ENCODE measurements around the gene FCRL4. TPM values are rescaled to one million over a fixed set of nuclear protein-coding genes. Genes with fewer than 3 reads are reported as not detected.

Gene FCRL4
- total and polyA plus RNA-seq, 3 donors from 2014 or later, result 0.08 to 0.12 TPM; not detected in 1

DNA sequence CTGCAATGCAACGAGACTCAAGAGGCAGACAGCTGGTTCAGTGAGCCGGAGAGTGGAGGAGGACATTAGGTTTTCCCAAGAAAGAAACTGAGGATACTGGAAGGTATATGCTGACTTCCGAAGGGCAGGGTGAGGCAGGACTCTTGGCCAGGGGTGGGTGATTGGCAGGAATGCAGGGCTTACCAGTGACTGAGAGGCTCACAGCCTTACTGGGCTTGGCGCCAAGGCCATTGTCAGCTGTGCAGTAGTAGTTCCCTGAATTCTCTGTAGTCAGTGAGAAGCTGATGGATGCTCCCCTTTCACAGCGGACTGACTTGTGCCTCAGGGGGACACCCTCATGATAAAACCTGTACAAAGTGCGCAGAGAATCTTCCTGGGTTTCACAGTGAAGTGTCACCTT lies 55.2 kb downstream of the FCRL4 start:
- TF ChIP-seq POLR2A (IDR thresholded peaks at IDR 0.05), result no peak
- TF ChIP-seq, protein P1, sequence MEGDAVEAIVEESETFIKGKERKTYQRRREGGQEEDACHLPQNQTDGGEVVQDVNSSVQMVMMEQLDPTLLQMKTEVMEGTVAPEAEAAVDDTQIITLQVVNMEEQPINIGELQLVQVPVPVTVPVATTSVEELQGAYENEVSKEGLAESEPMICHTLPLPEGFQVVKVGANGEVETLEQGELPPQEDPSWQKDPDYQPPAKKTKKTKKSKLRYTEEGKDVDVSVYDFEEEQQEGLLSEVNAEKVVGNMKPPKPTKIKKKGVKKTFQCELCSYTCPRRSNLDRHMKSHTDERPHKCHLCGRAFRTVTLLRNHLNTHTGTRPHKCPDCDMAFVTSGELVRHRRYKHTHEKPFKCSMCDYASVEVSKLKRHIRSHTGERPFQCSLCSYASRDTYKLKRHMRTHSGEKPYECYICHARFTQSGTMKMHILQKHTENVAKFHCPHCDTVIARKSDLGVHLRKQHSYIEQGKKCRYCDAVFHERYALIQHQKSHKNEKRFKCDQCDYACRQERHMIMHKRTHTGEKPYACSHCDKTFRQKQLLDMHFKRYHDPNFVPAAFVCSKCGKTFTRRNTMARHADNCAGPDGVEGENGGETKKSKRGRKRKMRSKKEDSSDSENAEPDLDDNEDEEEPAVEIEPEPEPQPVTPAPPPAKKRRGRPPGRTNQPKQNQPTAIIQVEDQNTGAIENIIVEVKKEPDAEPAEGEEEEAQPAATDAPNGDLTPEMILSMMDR (IDR thresholded peaks at IDR 0.05), result no peak
- Histone ChIP-seq H3K27ac (no peak overlapping the region), H3K4me3 (no peak overlapping the region), H3K9me3 (no peaks in the 10 kb centered on the region), H3K36me3 (ENCODE audit: low read depth, missing control alignments) (no peaks in the 10 kb centered on the region), H3K4me1 (no peaks in the 10 kb centered on the region), H3K27me3 (no peaks in the 10 kb centered on the region)
- DNase-seq, result peak; percentile 62
- 65 to 72% methylated on average over 6 of the region's 6 CpGs for WGBS, 2 donors
- intact Hi-C loops (cut with DNase I; ENCODE audit: low total_unique reads), result no loop called here

GRCh38 chr1:157540852-157541251 lies 57.0 kb downstream of the FCRL4 start:
- 83 to 85% methylated on average over 3 of the region's 3 CpGs for WGBS, 2 donors
- intact Hi-C loops (cut with DNase I; ENCODE audit: low total_unique reads), result no loop called here
- no peak for DNase-seq
- H3K4me1 ChIP-seq, result no peaks in the 10 kb centered on the region
- H3K27me3 ChIP-seq, result no peaks in the 10 kb centered on the region
- no peak overlapping the region for H3K4me3 ChIP-seq
- TF ChIP-seq, protein P1 (IDR thresholded peaks at IDR 0.05), result no peak
- no peak for TF ChIP-seq POLR2A (IDR thresholded peaks at IDR 0.05)
- no peak overlapping the region for H3K27ac ChIP-seq
- H3K36me3 ChIP-seq (ENCODE audit: low read depth, missing control alignments), result no peaks in the 10 kb centered on the region
- H3K9me3 ChIP-seq, result no peaks in the 10 kb centered on the region

DNA sequence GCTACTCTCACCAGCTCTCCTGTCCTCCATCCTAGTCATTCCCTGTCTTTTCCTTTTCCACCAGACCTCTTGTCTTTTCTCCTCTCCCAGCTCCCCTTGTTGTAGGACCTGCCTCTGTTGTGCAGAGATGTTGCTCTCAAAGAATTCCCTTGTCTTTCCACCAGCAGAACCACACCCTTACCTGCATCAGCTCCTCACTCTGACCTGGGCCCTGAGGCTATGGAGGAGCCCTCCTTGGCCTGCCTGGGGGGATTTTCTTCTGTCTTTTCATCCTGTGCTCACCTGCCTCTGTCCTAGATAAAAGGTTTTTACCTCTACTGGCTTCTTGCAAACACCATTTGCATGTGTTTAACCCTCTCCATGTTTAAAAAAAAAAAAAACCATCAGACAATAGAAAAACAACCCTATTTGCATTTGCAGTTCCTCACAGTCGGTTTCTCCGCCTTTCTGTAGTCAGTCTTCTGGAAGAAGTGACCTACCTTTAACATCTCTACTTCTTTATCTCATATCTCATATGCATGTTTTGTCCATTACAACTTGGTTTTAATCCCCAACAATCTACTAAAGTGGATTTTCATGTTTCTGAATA lies 57.6 kb downstream of the FCRL4 start:
- TF ChIP-seq POLR2A (IDR thresholded peaks at IDR 0.05), result no peak
- TF ChIP-seq, protein P1 (IDR thresholded peaks at IDR 0.05), result no peak

DNA sequence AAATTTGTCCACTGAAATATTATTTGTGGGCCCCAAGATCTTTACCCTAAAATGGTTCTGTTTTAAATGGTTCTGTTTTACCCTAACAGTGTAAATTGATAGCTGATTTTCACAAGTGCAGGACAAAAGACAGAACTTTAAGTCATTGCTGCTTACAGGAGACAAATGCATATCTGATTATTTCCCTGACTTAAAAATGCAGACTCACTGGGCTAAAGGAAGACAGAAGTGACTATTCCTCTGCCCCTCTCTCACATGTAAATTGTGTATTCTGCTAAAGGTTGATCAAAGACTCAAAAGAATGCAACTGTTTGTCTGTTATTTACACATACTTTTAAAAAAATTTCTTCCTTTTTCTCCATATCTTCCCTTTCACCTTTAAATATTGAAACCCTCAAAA lies 58.3 kb downstream of the FCRL4 start:
- Histone ChIP-seq H3K9me3 (no peaks in the 10 kb centered on the region), H3K27ac (no peak overlapping the region), H3K27me3 (no peaks in the 10 kb centered on the region), H3K36me3 (ENCODE audit: low read depth, missing control alignments) (no peaks in the 10 kb centered on the region), H3K4me3 (no peak overlapping the region), H3K4me1 (no peaks in the 10 kb centered on the region)
- no peak for DNase-seq
- intact Hi-C loops (cut with DNase I; ENCODE audit: low total_unique reads), result no loop called here
- TF ChIP-seq, protein P1 (IDR thresholded peaks at IDR 0.05), result no peak
- no peak for TF ChIP-seq POLR2A (IDR thresholded peaks at IDR 0.05)

More for the DNA sequence above, 57.6 kb downstream of the FCRL4 start:
- no peaks in the 10 kb centered on the region for H3K4me1 ChIP-seq
- H3K9me3 ChIP-seq, result no peaks in the 10 kb centered on the region
- intact Hi-C loops (cut with DNase I; ENCODE audit: low total_unique reads), result no loop called here
- WGBS, 2 donors, result 29 to 31% methylated on average over 2 of the region's 2 CpGs
- H3K4me3 ChIP-seq, result no peak overlapping the region
- H3K27ac ChIP-seq, result no peak overlapping the region
- H3K36me3 ChIP-seq (ENCODE audit: low read depth, missing control alignments), result no peaks in the 10 kb centered on the region
- DNase-seq, result no peak
- no peaks in the 10 kb centered on the region for H3K27me3 ChIP-seq

- no peak overlapping the region for H3K4me3 ChIP-seq
- no peak for TF ChIP-seq POLR2A (IDR thresholded peaks at IDR 0.05)
- TF ChIP-seq, protein P1 (IDR thresholded peaks at IDR 0.05), result no peak
- no peaks in the 10 kb centered on the region for H3K27me3 ChIP-seq
- H3K36me3 ChIP-seq (ENCODE audit: low read depth, missing control alignments), result no peaks in the 10 kb centered on the region
- H3K9me3 ChIP-seq, result no peaks in the 10 kb centered on the region
- no peak for DNase-seq
- 78 to 87% methylated on average over 3 of the region's 3 CpGs for WGBS, 2 donors
- H3K4me1 ChIP-seq, result no peaks in the 10 kb centered on the region
- intact Hi-C loops (cut with DNase I; ENCODE audit: low total_unique reads), result no loop called here
- no peak overlapping the region for H3K27ac ChIP-seq
Measured at GRCh38 chr1:157532569-157532968, 65.3 kb downstream of the FCRL4 start.

All from testis (tissue), 3 donors.